Progenitor cell of endocrine pancreas (in vitro differentiated cells): ENCODE data around the gene PRKAR1B. TPM values are rescaled to one million over a fixed set of nuclear protein-coding genes. Genes with fewer than 3 reads are reported as not detected.
"Not testable (repeated sequence)": the region's sequence is repeated elsewhere in the genome, so short reads cannot be mapped to it uniquely, and the experiment has no call there.

Experiments used
- DNase-seq: peaks from one replicate; pipeline ENCODE4 v3.0.0; 2021; ENCODE audit warnings: low spot score; ENCODE audit not compliant: unreplicated experiment
- H3K27ac Mint-ChIP-seq: 2 replicates; pipeline ENCODE4 v1.8.0; 2021; ENCODE audit warnings: mild to moderate bottlenecking, moderate library complexity, mixed read lengths
- H3K27me3 Mint-ChIP-seq: 2 replicates; pipeline ENCODE4 v1.8.0; 2021; ENCODE audit warnings: mixed read lengths
- H3K36me3 Mint-ChIP-seq: 2 replicates; pipeline ENCODE4 v1.8.0; 2022; ENCODE audit warnings: mixed read lengths; ENCODE audit not compliant: insufficient read depth
- H3K4me1 Mint-ChIP-seq: 2 replicates; pipeline ENCODE4 v1.8.0; 2021; ENCODE audit warnings: low read depth, mixed read lengths
- H3K4me3 Mint-ChIP-seq: 2 replicates; pipeline ENCODE4 v1.8.0; 2021; ENCODE audit warnings: low read depth, mild to moderate bottlenecking, moderate library complexity, mixed read lengths
- H3K9me3 Mint-ChIP-seq: 2 replicates; pipeline ENCODE4 v1.8.0; 2021; ENCODE audit warnings: low read depth, mixed read lengths
- CTCF ChIP-seq: fragments of 200-600 bp; sonication (generic); IDR thresholded peaks from one replicate; pipeline ENCODE4 v1.5.0; 2021; ENCODE audit warnings: antibody characterized with exemption, mild to moderate bottlenecking; ENCODE audit not compliant: unreplicated experiment
- total RNA-seq: library from RNA; stranded (reverse); gene quantifications from 2 replicates; pipeline ENCODE4 v1.2.1, GENCODE V29; 2021

Gene PRKAR1B
- total RNA-seq, 1 donor from 2014 or later = 54.2 TPM

DNA sequence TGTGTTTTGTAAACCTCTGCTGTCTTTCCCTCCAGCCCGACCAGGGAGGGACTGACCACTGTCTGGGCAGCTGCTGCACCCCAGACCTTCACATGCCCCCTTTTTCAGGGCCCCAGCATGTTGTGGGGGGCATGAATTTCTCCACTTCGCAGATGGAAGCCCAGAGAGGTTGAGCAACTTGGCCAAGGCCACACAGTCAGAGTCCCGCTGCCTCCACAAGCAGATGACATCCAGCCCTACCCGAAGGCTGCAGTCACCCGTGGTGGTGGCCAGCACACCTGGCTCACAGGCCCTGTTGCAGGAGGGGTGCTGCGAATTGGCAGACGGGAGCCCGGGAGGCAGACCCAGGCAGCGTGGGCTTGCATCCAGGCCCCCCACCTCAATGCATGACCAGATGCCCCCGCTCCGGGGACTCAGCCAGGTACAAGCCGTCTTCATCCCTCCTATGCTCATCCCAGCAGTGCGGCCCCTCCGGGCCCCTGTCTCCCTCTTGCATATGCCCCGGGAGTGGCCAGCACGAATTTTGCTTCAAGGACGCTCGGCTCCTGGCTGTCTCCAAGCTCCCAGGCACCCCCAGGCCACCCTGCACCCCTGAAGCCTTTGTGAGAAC, 171.4 kb downstream of the PRKAR1B start:
- H3K4me1 Mint-ChIP-seq = peaks cover 2% of the 10 kb centered on the region
- no peak overlapping the region for H3K27ac Mint-ChIP-seq
- no peak for TF ChIP-seq CTCF
- H3K36me3 Mint-ChIP-seq = peaks cover 4% of the 10 kb centered on the region
- H3K4me3 Mint-ChIP-seq = no peak overlapping the region
- DNase-seq = no peak
- no peaks in the 10 kb centered on the region for H3K9me3 Mint-ChIP-seq
- H3K27me3 Mint-ChIP-seq = no peaks in the 10 kb centered on the region

GRCh38 chr7:553636-554111, 173.4 kb downstream of the PRKAR1B start:
- Mint-ChIP-seq H3K27me3 (no peaks in the 10 kb centered on the region), H3K9me3 (no peaks in the 10 kb centered on the region), H3K4me1 (peaks cover 2% of the 10 kb centered on the region), H3K27ac (peak overlapping the region; percentile 78), H3K36me3 (peaks cover 11% of the 10 kb centered on the region), H3K4me3 (no peak overlapping the region)
- no peak for DNase-seq
- TF ChIP-seq CTCF = no peak

DNA sequence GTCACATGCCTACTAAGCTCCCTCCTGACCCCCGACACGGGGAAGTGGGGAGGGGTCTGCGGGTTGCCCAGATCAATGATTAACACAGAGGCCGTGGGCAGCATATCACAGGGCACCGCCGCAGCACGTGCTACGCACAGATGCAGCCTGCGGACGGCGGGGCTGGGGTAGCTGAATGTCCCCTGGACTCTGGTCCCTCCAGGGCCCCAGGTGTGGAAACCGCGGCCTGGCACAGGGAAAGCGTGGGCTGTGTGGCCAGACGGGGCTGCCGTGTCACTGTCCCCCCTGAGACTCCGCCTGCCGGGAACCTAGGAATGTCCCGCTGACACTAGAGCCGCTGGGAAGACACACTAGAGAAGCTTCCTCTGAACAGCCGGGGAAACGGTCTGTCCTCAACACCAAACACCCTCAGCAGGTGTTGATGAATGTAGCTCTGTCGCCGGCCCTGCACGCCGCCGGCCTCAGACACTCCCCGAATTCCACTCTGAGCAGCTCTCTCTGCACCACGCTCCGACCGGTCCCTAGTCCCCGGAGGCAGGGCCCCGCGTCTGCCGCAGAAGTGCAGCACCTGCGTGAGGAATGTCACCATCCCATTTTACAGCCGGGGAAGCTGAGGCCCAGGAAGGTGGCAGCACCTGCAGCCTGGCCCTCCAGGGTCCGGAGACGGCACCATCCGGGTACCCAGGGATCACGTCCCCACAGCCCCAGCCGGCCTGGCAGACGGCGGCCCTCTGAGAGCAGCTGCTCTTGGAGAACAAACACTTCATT, 174.0 kb downstream of the PRKAR1B start:
- no peak for DNase-seq
- Mint-ChIP-seq H3K4me1 (peaks cover 2% of the 10 kb centered on the region), H3K27ac (no peak overlapping the region), H3K9me3 (no peaks in the 10 kb centered on the region), H3K4me3 (no peak overlapping the region), H3K36me3 (peaks cover 12% of the 10 kb centered on the region), H3K27me3 (no peaks in the 10 kb centered on the region)
- no peak for TF ChIP-seq CTCF

DNA sequence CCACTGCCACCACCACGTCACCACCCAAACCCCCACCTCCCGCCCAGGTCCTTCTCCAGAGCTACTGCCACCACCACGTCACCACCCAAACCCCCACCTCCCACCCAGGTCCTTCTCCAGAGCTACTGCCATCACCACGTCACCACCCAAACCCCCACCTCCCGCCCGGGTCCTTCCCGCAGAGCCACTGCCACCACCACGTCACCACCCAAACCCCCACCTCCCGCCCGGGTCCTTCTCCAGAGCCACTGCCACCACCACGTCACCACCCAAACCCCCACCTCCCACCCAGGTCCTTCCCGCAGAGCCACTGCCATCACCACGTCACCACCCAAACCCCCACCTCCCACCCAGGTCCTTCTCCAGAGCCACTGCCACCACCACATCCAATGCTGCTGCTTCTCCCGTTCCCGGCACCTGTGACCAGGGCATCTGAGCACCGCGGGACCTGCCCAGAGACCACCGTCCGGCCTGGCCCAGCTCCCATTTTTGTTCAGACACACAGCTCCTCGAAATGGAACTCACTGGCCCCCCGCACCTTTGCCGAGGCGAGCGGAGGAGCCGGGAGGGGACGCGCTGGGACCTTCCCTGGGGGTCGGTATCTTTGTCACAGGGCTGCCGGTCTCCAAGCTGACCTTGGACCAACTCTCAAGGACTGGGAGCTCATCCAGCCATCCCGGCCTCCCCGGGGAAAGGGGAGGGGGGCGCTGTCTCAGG, 174.8 kb downstream of the PRKAR1B start:
- not testable (repeated sequence) for H3K4me3 Mint-ChIP-seq, H3K27ac Mint-ChIP-seq, H3K9me3 Mint-ChIP-seq, H3K27me3 Mint-ChIP-seq, DNase-seq, H3K4me1 Mint-ChIP-seq, H3K36me3 Mint-ChIP-seq

DNA sequence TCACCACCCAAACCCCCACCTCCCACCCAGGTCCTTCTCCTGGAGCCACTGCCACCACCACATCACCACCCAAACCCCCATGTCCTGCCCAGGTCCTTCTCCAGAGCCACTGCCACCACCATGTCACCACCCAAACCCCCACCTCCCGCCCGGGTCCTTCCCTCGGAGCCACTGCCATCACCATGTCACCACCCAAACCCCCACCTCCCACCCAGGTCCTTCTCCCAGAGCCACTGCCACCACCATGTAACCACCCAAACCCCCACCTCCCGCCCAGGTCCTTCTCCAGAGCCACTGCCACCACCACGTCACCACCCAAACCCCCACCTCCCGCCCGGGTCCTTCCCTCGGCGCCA, 175.5 kb downstream of the PRKAR1B start:
- H3K36me3 Mint-ChIP-seq = peaks cover 14% of the 10 kb centered on the region
- not testable (repeated sequence) for H3K27me3 Mint-ChIP-seq, H3K4me3 Mint-ChIP-seq, DNase-seq, H3K27ac Mint-ChIP-seq, H3K4me1 Mint-ChIP-seq, H3K9me3 Mint-ChIP-seq

- no peak overlapping the region for H3K27ac Mint-ChIP-seq
- no peak for DNase-seq
- TF ChIP-seq CTCF = no peak
- no peaks in the 10 kb centered on the region for H3K9me3 Mint-ChIP-seq
- peaks cover 2% of the 10 kb centered on the region for H3K4me1 Mint-ChIP-seq
- no peak overlapping the region for H3K4me3 Mint-ChIP-seq
- H3K36me3 Mint-ChIP-seq = peaks cover 14% of the 10 kb centered on the region
- H3K27me3 Mint-ChIP-seq = no peaks in the 10 kb centered on the region
Measured at GRCh38 chr7:550881-551614, 176.0 kb downstream of the PRKAR1B start.
